ENCODE results near the gene RGS8.
"Not testable (repeated sequence)": the region's sequence is repeated elsewhere in the genome, so short reads cannot be mapped to it uniquely, and the experiment has no call there.

The RGS8 gene

DNA sequence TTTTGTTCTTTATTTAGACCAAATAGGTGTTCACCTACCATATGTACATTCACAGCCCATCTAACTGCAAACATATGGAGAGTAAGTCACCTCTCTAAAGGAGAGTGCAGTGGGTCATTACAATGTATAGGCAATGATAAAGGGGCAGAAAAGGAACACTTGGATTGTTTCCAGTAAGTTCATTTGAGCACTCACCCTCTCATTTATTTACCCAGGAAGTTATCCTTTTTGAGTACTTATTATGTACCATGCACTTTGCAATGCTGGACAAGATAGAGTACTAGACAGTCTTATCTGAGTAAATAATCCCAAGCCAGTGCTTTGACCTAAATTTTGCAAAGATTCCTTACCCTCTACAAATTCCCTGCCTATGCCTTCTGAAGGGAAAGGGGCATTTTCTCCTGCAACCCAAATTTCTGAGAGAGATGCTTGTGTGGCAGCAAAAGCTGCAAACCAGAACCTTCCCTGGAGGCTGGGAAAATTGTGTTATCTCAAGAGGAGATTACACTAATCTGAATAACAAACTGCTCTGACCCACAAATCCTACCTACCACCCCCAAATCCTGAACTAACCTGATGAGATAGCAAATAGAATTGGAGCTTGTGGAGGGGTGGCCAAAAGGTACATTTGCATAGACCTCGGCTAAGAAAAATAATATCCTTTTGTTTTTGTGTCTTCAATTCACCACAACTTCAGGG, 18.6 kb upstream of the RGS8 start:
- no peak for DNase-seq (ENCODE audit: low read depth in 2 of 2)

DNA sequence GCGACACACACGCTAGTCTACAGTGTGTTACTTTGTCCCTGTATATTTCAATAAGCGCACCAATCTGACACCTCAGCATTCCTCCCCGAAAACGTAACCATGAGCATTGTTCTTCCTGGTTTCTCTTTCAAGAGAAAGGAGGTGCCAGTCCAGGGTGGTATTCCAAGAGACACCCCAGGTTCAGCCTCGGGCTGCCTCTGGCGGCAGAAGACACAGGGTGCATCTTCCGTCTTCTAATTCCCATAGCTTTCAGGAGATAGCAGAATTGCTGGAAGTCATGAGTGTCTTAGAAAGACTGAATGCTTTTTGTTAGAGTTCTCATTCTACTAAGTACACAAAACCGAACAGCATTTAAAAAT, 15.9 kb upstream of the RGS8 start:
- no peak for DNase-seq (ENCODE audit: low read depth in 2 of 2)

DNA sequence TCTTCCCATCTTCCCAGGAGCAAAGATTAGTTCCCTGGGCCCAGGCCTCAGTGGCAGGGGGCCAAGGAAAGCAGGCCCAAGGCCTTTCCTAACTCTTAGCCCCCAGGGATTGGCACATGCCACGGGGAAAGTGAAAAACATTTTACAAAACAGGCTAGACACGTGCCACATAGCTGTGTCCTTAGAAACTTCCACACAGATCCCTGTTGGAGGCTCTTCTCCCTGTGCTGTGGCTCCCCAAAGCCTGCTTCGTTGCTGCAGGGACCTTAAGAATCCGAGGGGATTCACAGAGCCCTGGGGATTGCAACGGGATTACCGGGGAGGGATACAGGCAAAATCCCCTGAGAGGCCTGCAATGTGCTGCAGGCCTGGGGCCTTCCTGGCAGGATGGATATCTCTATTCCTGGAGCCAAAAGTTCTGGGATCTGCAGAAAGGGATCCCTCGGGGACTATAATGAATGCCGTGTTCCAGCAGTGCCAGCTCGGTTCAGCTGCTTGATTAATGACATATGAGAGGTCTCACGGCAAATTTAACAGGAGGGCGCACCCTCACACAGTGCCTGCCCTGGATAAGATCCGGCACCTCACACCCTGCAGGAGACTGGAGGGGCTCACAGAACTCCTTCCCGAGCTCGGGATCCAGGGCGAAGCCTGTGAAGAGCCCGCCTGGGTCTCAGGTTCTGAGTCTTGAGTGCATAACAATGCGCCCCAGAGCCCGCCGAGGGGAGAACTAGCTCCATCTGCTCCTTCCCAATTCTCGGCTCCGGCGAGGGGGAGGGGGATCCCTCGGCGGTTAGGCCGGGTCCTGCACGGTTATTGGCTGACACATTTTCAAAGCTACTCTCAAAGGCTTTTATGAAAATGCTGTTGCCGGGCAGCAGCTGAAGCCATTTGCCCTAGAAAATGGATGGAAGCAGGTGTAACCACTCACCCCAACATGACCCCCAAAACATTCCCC, 15.3 kb upstream of the RGS8 start:
- DNase-seq (ENCODE audit: low read depth in 2 of 2), result no peak

DNA sequence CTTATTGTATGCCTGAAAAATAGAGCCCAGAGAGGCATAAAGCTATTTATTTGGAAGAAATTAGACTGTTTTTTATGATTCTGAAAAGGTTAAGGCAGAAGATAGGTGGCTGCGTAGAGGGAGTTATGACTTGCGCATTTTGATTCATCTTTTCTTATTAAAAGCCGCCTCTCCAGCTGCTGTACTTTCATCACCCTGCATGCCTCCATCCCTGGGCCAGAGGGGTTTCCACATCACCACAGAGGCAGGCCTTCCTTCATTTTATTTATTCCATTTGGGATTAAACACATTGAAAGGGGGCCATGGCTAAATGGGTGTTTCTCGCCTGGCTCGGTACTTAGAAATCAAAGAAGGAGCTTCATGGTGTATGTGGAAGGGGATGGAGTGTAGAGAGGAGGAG, 14.6 kb upstream of the RGS8 start:
- DNase-seq (ENCODE audit: low read depth in 2 of 2), result no peak

DNA sequence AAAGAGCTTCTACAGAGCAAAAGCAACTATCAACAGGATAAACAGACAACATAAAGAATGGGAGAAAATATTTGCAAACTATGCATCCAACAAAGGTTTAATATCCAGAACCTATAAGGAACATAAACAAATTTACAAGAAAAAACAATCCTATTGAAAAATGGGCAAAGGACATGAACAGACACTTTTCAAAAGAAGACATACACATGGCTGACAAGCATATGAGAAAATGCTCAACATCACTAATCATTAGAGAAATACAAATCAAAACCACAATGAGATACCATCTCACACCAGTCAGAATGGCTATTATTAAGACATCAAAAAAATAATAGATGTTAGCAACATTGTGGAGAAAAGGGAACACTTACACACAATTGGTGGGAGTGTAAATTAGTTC, 8.8 kb upstream of the RGS8 start:
- not testable (repeated sequence) for DNase-seq (ENCODE audit: low read depth in 2 of 2)

DNA sequence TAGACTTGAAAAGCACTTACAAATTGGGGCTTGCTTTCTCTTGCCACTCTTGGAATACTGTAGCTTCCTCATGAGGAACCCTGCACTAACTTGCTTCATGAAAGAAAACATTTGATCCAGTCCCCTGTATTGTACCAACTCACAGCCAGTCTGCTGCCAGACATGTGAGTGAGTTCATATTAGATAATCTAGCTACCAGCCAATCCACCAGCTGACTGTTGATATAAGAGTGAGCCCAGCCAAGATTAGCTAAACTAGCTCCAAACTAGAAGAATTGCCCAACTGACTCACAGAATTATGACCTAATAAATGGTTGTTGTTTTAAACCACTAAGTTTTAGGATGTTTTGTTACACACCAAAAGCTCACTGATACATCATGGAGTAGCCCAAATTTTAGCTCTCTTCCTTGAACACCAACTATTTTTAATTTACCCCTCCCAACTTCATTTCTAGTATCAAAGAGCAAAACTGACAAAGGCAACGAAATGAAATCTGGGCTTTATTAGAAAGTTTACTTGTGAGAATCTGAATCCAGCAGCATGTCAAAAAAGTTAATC, 6.6 kb upstream of the RGS8 start:
- no peak for DNase-seq (ENCODE audit: low read depth in 2 of 2)

DNA sequence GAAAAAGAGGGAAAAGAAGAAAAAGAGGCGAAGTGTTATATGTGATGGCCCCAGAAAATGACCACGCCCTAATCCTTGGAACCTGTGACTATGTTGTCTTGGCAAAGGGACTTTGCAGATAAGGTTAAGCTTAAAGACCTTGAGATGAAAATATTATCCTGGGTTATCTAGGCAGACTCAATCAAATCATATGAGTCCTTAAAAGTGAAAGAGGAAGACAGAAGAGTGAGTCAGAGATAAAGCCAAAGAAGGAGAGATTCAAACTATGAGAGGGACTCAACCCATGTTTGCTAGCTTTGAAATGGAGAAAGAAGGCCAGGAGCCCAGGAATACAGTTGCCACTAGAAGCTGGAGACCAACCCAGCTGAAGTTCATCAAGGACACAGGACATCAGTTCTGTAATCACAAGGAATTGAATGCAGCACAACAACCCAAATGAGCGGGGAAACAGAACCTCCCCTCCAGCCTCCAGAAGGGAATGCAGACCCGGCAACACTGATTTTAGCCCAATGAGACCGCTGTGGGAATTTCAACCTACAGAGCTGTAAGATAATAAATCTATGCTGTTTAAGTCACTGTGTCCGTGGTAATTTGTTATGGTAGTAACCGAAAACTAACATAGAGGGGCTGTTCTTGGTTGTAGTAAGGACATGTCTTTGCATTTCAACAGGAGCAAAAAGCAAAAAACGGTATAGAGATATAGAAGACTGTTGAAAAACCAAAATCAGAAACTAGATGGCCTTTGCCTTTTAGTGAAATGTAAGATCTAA, 4.2 kb upstream of the RGS8 start:
- DNase-seq (ENCODE audit: low read depth in 2 of 2), result no peak

DNA sequence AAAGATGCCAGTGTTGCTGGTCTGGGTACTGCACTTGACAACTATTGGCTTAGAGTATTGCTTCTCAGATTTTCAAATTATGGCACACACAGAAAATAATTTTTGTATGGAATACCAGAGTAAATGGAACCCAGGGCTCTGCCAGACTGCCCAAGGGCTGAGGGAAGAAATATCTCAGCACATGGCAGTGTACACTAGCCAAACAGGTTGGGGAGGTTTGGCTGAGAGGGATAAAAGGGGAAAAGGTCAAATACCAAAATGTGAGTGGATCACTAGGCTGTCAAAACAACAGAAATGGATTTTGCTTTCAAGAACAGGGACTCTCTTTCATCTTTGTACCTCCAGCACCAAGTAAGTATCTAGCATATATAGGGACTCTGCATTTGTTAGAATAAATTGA, 3.0 kb upstream of the RGS8 start:
- no peak for DNase-seq (ENCODE audit: low read depth in 2 of 2)

DNA sequence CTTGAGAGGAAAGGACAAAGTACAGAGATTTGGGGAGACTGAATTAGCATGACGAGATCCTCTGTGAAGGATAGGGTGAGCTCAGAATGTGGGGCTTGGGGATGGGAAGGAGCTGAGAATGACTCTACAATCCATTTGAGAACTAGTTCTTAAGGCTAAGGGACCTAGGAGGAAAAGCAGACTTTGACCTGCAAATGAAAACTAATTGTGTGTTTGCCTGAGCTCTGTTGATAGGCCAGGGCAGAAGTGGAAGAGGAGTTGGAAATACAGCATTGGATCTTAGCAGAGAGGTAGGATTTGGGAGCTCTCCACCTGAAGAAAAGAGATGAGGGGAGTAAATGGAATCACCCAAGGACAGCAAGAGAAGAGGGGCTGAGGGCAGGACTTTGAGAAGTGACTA, 2.1 kb upstream of the RGS8 start:
- no peak for DNase-seq (ENCODE audit: low read depth in 2 of 2)

DNA sequence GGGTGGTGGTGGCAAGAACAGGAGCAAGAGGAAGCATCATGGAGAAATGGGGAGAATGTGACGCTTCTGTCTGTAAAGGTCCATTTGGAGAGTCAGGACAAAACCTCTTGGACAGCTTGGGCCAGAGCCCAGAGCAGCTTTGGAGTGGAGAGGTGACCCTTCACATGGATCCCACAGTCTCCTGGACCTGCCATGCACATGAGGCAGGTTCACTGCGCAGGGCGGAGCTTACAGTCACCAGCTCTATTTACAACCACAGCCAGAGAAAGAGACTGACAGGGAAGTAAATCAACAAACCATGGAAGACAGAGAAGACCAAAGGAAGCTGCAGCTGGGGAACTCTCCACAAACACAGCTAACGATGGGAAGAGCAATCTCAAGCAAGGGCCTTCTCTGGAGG, 828 bp upstream of the RGS8 start:
- DNase-seq (ENCODE audit: low read depth in 2 of 2), result no peak

DNA sequence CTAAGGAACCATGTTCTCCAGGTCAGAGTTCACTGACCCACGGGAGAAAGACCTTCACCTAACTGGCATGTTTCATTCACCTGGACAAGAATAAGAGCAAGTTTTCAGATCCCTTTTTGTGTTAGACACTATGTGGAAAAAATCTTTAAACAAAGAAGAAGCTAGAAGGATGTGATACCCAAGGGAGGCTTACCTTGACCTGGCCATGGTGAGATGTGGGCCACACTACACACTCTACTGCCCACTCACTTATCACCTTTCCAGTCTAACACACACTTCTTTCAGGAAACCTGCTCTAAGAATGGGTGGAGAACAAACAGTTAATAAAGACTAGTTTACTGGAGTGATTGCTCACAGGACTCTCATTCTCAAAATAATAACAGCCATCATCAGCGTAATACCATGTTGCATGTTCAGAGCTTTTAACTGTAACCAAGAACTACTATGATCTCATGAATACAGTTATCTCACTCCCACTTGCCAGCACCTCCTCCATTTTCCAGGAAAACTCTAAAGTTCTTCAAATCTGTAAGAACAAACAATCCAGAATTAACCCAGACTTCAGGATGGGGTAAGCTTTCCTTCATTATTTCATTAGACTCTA, 1.4 kb downstream of the RGS8 start:
- DNase-seq (ENCODE audit: low read depth in 2 of 2), result no peak

DNA sequence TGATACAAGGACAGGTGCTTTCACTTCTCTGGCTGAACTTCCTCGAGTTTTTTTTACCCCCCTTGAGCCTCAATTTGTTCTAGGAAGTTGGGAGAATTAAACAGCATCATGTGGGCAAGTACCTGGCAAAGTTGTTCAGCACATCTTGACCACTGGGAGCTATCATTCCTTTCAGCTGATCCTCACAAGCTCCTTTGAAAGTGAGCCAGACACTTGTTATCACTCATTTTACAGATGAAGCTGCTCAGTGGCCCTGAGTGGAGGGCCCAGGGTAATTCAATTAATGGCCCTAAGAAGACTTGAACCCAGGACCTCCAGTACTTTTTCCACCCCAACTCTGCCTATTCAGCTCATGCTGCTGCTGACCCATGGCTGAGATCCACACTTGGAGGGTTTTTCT, 2.0 kb downstream of the RGS8 start:
- DNase-seq (ENCODE audit: low read depth in 2 of 2), result no peak

DNA sequence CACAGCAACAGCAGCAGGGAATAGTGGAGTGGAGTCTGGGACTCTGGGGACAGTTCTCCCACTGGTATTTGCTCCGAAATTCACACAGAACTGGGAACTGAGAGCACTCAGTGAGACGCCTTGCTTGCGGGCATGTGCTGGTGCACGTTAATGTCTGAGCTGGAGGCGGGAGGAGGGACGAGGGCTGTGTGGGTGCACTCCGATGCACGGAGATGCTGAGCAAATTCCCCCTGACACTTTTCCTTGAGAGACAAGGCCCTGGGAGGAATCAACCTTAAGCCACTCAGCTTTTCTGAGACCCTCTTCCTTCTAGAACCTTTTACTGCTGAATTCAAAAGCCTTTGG, 2.8 kb downstream of the RGS8 start:
- DNase-seq (ENCODE audit: low read depth in 2 of 2), result no peak

DNA sequence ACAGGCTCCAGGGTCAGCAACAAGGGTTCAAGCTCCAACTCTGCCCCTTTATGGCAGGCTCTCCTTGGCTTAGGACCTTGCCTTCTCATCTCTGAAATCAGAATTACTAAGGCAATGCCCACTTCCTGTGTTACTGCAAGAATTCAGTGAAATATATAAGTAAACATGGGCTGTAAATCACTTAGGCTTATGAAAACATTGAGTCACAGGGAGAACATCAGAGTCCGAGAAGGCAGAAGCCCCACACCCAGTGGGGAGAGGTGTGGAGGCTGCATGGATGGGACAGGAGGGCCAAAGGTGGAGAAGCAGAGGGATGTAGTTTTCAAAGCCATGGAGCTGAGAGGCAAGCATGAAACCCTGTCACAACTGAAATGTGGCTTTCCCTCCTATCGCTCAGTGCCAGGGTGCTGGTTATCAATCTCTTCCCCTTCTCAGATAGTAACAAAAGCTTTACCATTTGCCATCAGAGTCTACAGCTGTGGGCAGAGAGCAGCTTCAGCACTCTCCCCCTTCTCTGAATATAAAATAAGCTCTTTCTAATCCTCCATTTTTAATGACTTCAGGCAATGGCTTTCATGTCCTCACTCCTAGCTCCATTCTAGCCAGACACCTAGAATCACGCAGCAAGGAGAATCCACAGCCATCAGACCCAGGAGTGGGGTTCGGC, 3.4 kb downstream of the RGS8 start:
- no peak for DNase-seq (ENCODE audit: low read depth in 2 of 2)

DNA sequence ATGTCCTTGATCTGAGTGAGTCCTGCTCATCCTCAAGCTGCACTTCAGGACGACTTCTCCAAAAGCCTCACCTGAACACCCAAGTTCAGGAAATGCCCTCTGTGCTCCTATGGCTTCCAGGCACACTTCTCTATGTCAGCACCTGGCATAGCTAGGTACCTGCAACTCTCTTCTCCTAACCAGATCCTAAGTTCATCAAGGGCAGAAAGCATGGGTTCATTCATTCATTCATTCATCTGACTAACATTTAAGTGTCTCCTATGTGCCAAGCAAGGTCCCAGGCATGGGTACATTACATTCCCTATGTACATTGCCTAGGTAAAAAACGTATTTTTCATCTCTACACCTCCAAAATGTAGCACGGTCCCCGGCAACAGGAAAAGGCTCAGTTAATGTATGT, 4.0 kb downstream of the RGS8 start:
- DNase-seq (ENCODE audit: low read depth in 2 of 2), result no peak

DNA sequence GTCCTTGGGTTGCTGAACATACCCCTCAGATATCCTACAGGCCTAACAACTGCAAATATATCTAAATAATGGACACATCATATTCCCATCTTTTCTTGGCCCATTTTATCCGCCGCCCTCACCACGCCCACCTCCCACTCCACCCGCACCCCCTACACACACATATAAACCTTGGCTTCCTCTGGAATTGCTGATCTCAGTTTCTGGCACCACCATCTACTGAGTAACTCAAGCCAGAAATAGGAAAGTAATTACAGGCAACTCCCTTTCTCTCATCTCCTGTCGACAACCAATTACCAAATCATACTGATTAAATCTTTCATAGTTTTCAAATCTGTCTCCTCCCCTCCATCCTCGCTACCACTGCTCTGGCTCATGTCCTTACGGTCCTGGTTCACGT, 4.7 kb downstream of the RGS8 start:
- DNase-seq (ENCODE audit: low read depth in 2 of 2), result no peak

DNA sequence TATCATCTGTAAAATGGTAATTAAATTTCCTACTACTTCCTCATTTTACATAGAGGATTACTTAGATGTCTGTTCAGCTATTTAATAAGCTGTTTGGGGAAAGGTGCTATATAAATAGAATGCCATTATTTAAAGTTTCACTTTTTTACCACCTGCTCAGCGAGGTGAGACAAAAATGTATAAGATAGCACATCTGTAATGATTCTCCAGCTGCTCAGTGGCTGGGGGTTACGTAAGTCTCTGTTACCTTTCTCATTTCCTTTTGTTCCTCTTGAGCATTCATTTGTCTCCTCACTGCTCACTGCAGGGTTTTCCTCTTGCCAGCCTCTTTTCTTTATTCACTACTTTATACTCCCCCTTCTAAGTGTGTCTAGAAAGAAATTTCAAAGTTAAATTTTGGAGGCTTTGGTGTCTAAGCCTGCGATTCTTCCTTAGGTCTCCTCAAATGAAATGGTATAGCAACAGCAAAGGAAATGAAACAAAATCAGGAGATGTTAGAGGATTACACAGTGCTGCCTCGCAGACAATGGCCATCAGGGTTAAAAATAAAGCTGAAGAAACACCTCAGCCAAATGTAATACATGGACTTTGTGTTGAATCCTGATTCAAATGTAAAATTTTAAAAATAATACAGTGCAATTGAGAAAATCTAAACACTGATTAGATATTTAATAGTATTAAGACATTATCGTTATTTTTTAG, 6.8 kb downstream of the RGS8 start:
- DNase-seq (ENCODE audit: low read depth in 2 of 2), result no peak

DNA sequence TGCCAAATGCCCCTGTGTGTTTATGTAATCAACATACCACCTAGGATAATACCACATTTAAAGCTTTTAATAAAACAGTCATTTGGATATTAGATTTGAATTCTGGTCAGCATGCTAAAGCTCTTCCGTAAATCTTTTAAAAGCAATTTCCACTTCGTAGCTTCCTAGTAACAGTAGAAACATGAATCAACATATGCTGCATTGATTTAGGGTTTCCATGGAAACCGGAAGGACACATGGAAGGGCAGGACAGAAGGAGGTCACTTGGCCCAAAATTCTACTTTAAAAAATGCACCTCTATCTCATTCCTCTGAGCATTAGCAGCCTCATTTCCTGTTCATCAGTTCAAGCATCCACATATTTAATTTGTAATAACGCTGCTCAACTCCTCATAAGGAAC, 8.1 kb downstream of the RGS8 start:
- no peak for DNase-seq (ENCODE audit: low read depth in 2 of 2)

DNA sequence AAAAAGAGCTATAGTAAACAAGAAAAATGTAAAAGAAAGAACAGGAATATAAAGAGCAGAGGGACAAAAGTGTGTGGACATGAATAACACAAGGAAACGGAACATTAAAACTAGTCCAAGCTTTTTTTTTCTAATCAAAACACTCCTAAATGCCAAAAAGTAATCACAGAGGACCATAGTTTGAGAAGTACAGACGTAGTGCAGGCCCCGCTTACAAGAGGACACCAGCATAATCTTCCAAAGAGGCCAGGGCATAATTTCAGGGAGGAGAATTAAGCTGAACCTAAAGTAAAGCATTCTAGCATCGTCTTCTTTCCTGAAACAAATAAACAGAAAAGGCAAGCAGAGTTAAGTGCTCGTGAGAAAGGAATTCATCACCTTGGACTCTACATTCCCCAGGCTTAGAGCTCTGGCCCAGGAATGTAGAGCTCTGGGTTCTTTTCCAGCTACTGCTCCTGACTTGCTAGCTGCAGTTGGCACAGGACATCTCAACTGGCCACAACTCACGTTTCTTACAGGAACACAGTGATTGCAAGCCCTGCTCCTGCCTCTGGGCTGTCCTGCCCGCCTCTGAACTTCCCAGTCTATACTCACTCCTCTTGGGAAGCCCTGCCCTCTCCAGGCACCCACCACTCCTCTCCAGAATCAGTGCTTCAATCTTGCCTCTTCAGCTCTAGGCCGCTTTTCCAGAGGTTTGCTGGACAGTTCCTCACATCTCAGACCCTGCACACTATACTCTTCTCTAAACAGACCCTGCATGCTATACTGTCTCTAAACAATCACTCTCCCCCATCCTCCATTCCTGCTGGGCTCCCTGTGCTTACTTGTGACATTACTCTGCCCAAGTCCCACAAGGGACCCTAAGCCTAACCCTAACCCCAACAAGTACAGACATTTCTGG, 9.8 kb downstream of the RGS8 start:
- DNase-seq (ENCODE audit: low read depth in 2 of 2), result no peak

DNA sequence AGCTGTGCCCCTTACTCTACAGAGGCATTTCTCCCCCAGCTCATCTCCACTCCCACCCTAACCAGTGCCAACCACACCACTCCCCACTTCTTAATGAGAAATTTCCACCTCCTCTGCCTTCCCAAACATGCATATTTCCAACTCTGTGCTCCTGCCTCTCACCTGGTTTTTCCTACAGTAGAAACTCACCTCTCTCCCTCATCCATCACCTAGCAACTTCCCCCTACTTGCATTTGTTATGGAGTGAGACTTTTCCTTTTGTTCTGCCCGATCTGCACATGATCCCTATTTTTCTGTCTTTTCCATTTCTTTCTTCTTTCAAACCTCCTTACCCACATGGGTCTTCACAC, 11.9 kb downstream of the RGS8 start:
- DNase-seq (ENCODE audit: low read depth in 2 of 2), result no peak

Measured in fibroblast of skin of left biceps (primary cell).